H1 (cell line): ENCODE measurements around the gene WWP2. TPM values are rescaled to one million over a fixed set of nuclear protein-coding genes. Genes with fewer than 3 reads are reported as not detected.

Experiments used
- CTCF ChIA-PET: fragments of 300-600 bp; sonication (Branson Sonifier 250); formaldehyde crosslinking; loops from one replicate; lab custom pipeline; 2021; ENCODE audit not compliant: partially characterized antibody; lab: Charles Lee
- POLR2A ChIA-PET: fragments of 300-600 bp; sonication (Branson Sonifier 250); formaldehyde crosslinking; loops from one replicate; lab custom pipeline; 2021; ENCODE audit warnings: inconsistent platforms; ENCODE audit not compliant: partially characterized antibody; lab: Charles Lee
- DNase-seq, 2 experiments: peaks; one replicate each; pipeline versions ENCODE4 v3.0.0 to v3.0.0-alpha.2; 2010 to 2022; ENCODE audit warnings: low spot score in 2 of 2, low read depth in 1 of 2, mixed read lengths in 1 of 2
- FAIRE-seq: peaks from 2 replicates; lab custom pipeline; 2011; peaks lifted over from hg19 to GRCh38; lab: Jason Lieb, UNC
- H2AFZ ChIP-seq: 2 replicates; pipeline ENCODE4 v1.8.1; 2012; ENCODE audit warnings: low read length, inconsistent platforms
- H2AK5ac ChIP-seq: 2 replicates; pipeline ENCODE4 v1.6.1; 2013; ENCODE audit warnings: low read depth, low read length
- H2BK120ac ChIP-seq: replicated peaks from 2 replicates; pipeline ENCODE3; 2013; ENCODE audit warnings: low read depth, low read length, inconsistent platforms
- H2BK12ac ChIP-seq: 2 replicates; pipeline ENCODE4 v1.6.1; 2013; ENCODE audit warnings: low read depth, low read length
- H2BK15ac ChIP-seq: 2 replicates; pipeline ENCODE4 v1.6.1; 2013; ENCODE audit warnings: low read length
- H2BK20ac ChIP-seq: 2 replicates; pipeline ENCODE4 v1.6.1; 2013; ENCODE audit warnings: low read length
- H2BK5ac ChIP-seq: 2 replicates; pipeline ENCODE4 v1.6.1; 2013; ENCODE audit warnings: low read depth, low read length
- H3K14ac ChIP-seq: 2 replicates; pipeline ENCODE4 v1.6.1; 2013; ENCODE audit warnings: inconsistent platforms; ENCODE audit not compliant: insufficient read length
- H3K18ac ChIP-seq: 2 replicates; pipeline ENCODE4 v1.6.1; 2013; ENCODE audit warnings: low read length; ENCODE audit errors: extremely low read depth
- H3K23ac ChIP-seq: 2 replicates; pipeline ENCODE4 v1.6.1; 2013; ENCODE audit warnings: inconsistent platforms; ENCODE audit not compliant: insufficient read length
- H3K23me2 ChIP-seq: 2 replicates; pipeline ENCODE4 v1.6.1; 2013; ENCODE audit warnings: low read depth, low read length
- H3K27ac ChIP-seq: 2 replicates; pipeline ENCODE4 v1.6.1; 2011; ENCODE audit warnings: low read depth, low read length, inconsistent platforms
- H3K27me3 ChIP-seq, 4 experiments: replicated peaks in 1 of 4; 1 replicate in 1 of 4; 2 replicates in 3 of 4; pipeline versions ENCODE4 v1.6.1 to v1.8.1; 2011 to 2013; ENCODE audit warnings: low read length in 3 of 4, mild to moderate bottlenecking in 3 of 4, inconsistent platforms in 2 of 4, mixed read lengths in 2 of 4, moderate library complexity in 1 of 4; ENCODE audit not compliant: control insufficient read depth in 3 of 4, insufficient read depth in 3 of 4; ENCODE audit errors: extremely low read depth in 1 of 4
- H3K36me3 ChIP-seq, 4 experiments: 2 replicates each; pipeline versions ENCODE4 v1.6.1 to v1.8.1; 2011 to 2013; ENCODE audit warnings: mild to moderate bottlenecking in 4 of 4, low read length in 3 of 4, moderate library complexity in 2 of 4, control low read depth in 1 of 4, inconsistent platforms in 1 of 4; ENCODE audit not compliant: insufficient read depth in 4 of 4, control insufficient read depth in 2 of 4
- H3K4ac ChIP-seq: replicated peaks from 2 replicates; pipeline ENCODE3; 2013; ENCODE audit warnings: low read length, low read depth, mixed read lengths, inconsistent platforms; ENCODE audit not compliant: insufficient read length
- H3K4me1 ChIP-seq, 4 experiments: replicated peaks in 1 of 4; 1 replicate in 1 of 4; 2 replicates in 3 of 4; pipeline versions ENCODE4 v1.6.1 to v1.8.1; 2011 to 2013; ENCODE audit warnings: low read length in 3 of 4, inconsistent platforms in 2 of 4, mixed read lengths in 1 of 4; ENCODE audit not compliant: insufficient read depth in 4 of 4, control insufficient read depth in 3 of 4
- H3K4me2 ChIP-seq, 2 experiments: 2 replicates each; pipeline versions ENCODE4 v1.6.1 to v1.8.1; 2011 to 2013; ENCODE audit warnings: low read depth in 2 of 2, low read length in 2 of 2, control low read depth in 1 of 2, inconsistent platforms in 1 of 2, mild to moderate bottlenecking in 1 of 2; ENCODE audit not compliant: insufficient read depth in 1 of 2
- H3K4me3 ChIP-seq, 4 experiments: fragments of 200-600, 300-600 bp in 1 of 4; sonication (generic), shearing (Covaris generic), sonication (Bioruptor Twin) in 1 of 4; 2 replicates each; pipeline versions ENCODE4 v1.5.1 to v1.8.1; 2011 to 2016; ENCODE audit warnings: low read length in 4 of 4, low read depth in 3 of 4, control low read depth in 2 of 4, inconsistent platforms in 2 of 4, mild to moderate bottlenecking in 2 of 4, mixed read lengths in 1 of 4, moderate library complexity in 1 of 4; ENCODE audit not compliant: insufficient read depth in 2 of 4; ENCODE audit errors: extremely low read depth in 1 of 4
- H3K56ac ChIP-seq: replicated peaks from 2 replicates; pipeline ENCODE3; 2013; ENCODE audit warnings: low read depth, mild to moderate bottlenecking, mixed read lengths, low read length, inconsistent platforms; ENCODE audit not compliant: insufficient read length
- H3K79me1 ChIP-seq: 2 replicates; pipeline ENCODE4 v1.6.1; 2013; ENCODE audit warnings: low read depth, low read length, control low read depth
- H3K79me2 ChIP-seq, 2 experiments: 2 replicates each; pipeline versions ENCODE4 v1.6.1 to v1.8.1; 2012 to 2013; ENCODE audit warnings: low read length in 2 of 2, mild to moderate bottlenecking in 2 of 2, inconsistent platforms in 1 of 2; ENCODE audit not compliant: insufficient read depth in 2 of 2, control insufficient read depth in 1 of 2
- H3K9ac ChIP-seq, 4 experiments: replicated peaks in 1 of 4; 1 replicate in 1 of 4; 2 replicates in 3 of 4; pipeline versions ENCODE4 v1.6.1 to v1.8.1; 2011 to 2013; ENCODE audit warnings: low read depth in 3 of 4, low read length in 3 of 4, control low read depth in 2 of 4, mild to moderate bottlenecking in 2 of 4, moderate library complexity in 2 of 4, inconsistent platforms in 1 of 4; ENCODE audit errors: extremely low read depth in 1 of 4
- H3K9me3 ChIP-seq, 2 experiments: 2 replicates each; pipeline versions ENCODE4 v1.6.1 to v1.8.1; 2012 to 2013; ENCODE audit warnings: mild to moderate bottlenecking in 2 of 2, moderate library complexity in 2 of 2, control low read depth in 1 of 2, inconsistent platforms in 1 of 2, low read depth in 1 of 2, low read length in 1 of 2, mixed read lengths in 1 of 2; ENCODE audit not compliant: insufficient read depth in 2 of 2
- H4K20me1 ChIP-seq, 2 experiments: replicated peaks in 1 of 2; 2 replicates each; pipeline versions ENCODE3 to v1.8.1; 2011 to 2013; ENCODE audit warnings: inconsistent platforms in 2 of 2, low read length in 2 of 2, mild to moderate bottlenecking in 1 of 2; ENCODE audit not compliant: insufficient read depth in 2 of 2, control insufficient read depth in 1 of 2
- H4K5ac ChIP-seq: 2 replicates; pipeline ENCODE4 v1.6.1; 2013; ENCODE audit warnings: low read length, low read depth, mixed read lengths, inconsistent platforms; ENCODE audit not compliant: insufficient read length
- H4K8ac ChIP-seq: 2 replicates; pipeline ENCODE4 v1.8.0; 2013; ENCODE audit warnings: mild to moderate bottlenecking, moderate library complexity, low read length, inconsistent platforms; ENCODE audit not compliant: insufficient read depth; ENCODE audit errors: extremely low read depth
- H4K91ac ChIP-seq: replicated peaks from 2 replicates; pipeline ENCODE3; 2013; ENCODE audit warnings: low read length, mixed read lengths, inconsistent platforms; ENCODE audit not compliant: insufficient read length
- ATF3 ChIP-seq: IDR thresholded peaks from 2 replicates; pipeline ENCODE4 v1.6.1; 2011; ENCODE audit warnings: low read depth, mild to moderate bottlenecking, low read length; ENCODE audit not compliant: insufficient read depth
- POLR2A ChIP-seq, 2 experiments: IDR thresholded peaks; 1 replicate in 1 of 2; 2 replicates in 1 of 2; pipeline ENCODE4 v1.6.1; 2011; ENCODE audit warnings: low read depth in 2 of 2, low read length in 2 of 2, mild to moderate bottlenecking in 2 of 2; ENCODE audit errors: control extremely low read depth in 1 of 2
- RNF2 ChIP-seq: fragments of 200-900, 300-1000 bp; sonication (generic); IDR thresholded peaks from 2 replicates; pipeline ENCODE4 v1.7.1; 2016; ENCODE audit warnings: borderline replicate concordance, low read depth, mild to moderate bottlenecking, antibody characterized with exemption, low read length; ENCODE audit not compliant: poor library complexity, severe bottlenecking; ENCODE audit errors: missing control alignments
- WGBS, 2 experiments: shearing (Covaris generic) in 1 of 2; methylation state at CpG; one replicate each; pipeline versions ENCODE4 v1.1.6 to v1.1.7; 2013 to 2015; ENCODE audit warnings: low lambda C conversion rate in 2 of 2, mixed read lengths in 2 of 2, inconsistent platforms in 1 of 2, low coverage in 1 of 2, missing lambda C conversion rate in 1 of 2; ENCODE audit not compliant: insufficient replicate concordance in 2 of 2, insufficient coverage in 1 of 2, insufficient read length in 1 of 2; ENCODE audit errors: extremely low coverage in 1 of 2, missing lambda C conversion rate in 1 of 2; 5-methylcytosine and 5-hydroxymethylcytosine counted together
- polyA plus RNA-seq, 7 experiments: library from polyadenylated mRNA; depleted of rRNA in 3 of 7; stranded (reverse) in 5 of 7; unstranded in 2 of 7; fragments of >200 nt in 5 of 7; fragments of 200-250 nt in 2 of 7; gene quantifications; 1 replicate in 5 of 7; 2 replicates in 1 of 7; 4 replicates in 1 of 7; pipeline versions ENCODE4 v1.2.1 to v1.2.3, GENCODE V29; 2011 to 2013; ENCODE audit warnings: missing spikeins in 2 of 7, mixed read lengths in 2 of 7
- total RNA-seq: library from RNA; stranded (reverse); fragmentation: NEBNext Ultra II Directional; extraction: Animal tissue kit (Norgen Biotek cat#: 25700); gene quantifications from 2 replicates; pipeline ENCODE4 v1.2.1, GENCODE V29; 2021

The WWP2 gene
- total and polyA plus RNA-seq, 2 of the 8 experiments (the other 6 are each of a cell fraction or from before 2014, with no cell fraction given) = 14.1 to 42.2 TPM

- Histone ChIP-seq H3K79me2 (peaks cover 0 to 4% of the 10 kb centered on the region in 2 experiments; a peak in 1 of 4 replicates), H3K9me3 (no peaks in the 10 kb centered on the region), H2BK5ac (no peak overlapping the region), H3K14ac (no peak overlapping the region), H2AK5ac (no peak overlapping the region), H3K27me3 (no peaks in the 10 kb centered on the region), H2BK12ac (no peak overlapping the region), H3K4me2 (no peak overlapping the region), H4K8ac (no peak overlapping the region), H3K79me1 (peaks cover 10% of the 10 kb centered on the region), H2BK120ac (no peak overlapping the region), H2BK15ac (no peak overlapping the region), H3K36me3 (peaks cover 59 to 94% (median 78%) of the 10 kb centered on the region in 4 experiments), H2AFZ (no peak overlapping the region), H2BK20ac (no peak overlapping the region), H4K91ac (no peak overlapping the region), H4K5ac (no peak overlapping the region), H3K23me2 (no peaks in the 10 kb centered on the region), H3K56ac (no peak overlapping the region), H3K18ac (no peak overlapping the region), H3K4me1 (no peaks in the 10 kb centered on the region), H3K27ac (no peak overlapping the region), H3K9ac (no peak overlapping the region), H3K4ac (no peak overlapping the region), H3K23ac (no peak overlapping the region), H4K20me1 (peaks cover 0 to 27% of the 10 kb centered on the region in 2 experiments), H3K4me3 (no peak overlapping the region)
- WGBS, 2 experiments = 83% methylated on average over 10 of the region's 10 CpGs; no CpG with 5 or more reads in 1 of the 2 experiments
- CTCF ChIA-PET = interaction anchor here (0.6 to 2.2 kb wide), 4 partner anchors 9 to 37 kb away, joined by 3 to 16 read pairs (median 6); partner anchors contain the start of gene NOB1
- POLR2A ChIA-PET = interaction anchor here (0.7 to 3.2 kb wide), 5 partner anchors 8 to 544 kb away, joined by 3 to 11 read pairs (median 6); partner anchors contain the start of genes NOB1 and WWP2
- FAIRE-seq = no peak
- DNase-seq = no peak
- TF ChIP-seq ATF3 (no peak), RNF2 (no peak), POLR2A (IDR thresholded peaks at IDR 0.05; ENCODE audit: control extremely low read depth in 1 of 2, low read depth in 2 of 2, low read length in 2 of 2) (no peak)
Observed at GRCh38 chr16:69745959-69746358, 16.2 kb upstream of the WWP2 start.
